ENCODE results near the gene KRTAP19-1.

DNA sequence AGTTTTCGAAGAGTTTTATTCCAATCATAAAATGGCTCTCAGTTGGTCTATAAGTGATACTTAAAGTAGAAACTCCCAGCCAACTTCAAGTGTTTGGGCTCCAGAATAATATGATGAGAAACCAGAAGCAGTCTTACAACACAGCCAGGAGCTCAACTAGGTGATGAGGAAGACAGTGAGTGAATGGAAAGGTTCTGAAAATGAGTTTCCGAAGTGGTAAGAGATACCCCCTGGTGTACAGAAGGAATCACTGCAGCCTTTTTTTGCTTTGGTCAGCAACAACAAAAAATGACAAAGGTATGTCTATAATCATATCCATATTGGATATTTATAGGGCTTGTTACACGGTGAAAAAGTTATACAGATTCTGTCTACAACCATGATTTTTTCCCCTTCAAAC is 16.5 kb downstream of the KRTAP19-1 start:
- TF ChIP-seq, protein P1, sequence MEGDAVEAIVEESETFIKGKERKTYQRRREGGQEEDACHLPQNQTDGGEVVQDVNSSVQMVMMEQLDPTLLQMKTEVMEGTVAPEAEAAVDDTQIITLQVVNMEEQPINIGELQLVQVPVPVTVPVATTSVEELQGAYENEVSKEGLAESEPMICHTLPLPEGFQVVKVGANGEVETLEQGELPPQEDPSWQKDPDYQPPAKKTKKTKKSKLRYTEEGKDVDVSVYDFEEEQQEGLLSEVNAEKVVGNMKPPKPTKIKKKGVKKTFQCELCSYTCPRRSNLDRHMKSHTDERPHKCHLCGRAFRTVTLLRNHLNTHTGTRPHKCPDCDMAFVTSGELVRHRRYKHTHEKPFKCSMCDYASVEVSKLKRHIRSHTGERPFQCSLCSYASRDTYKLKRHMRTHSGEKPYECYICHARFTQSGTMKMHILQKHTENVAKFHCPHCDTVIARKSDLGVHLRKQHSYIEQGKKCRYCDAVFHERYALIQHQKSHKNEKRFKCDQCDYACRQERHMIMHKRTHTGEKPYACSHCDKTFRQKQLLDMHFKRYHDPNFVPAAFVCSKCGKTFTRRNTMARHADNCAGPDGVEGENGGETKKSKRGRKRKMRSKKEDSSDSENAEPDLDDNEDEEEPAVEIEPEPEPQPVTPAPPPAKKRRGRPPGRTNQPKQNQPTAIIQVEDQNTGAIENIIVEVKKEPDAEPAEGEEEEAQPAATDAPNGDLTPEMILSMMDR (conservative IDR thresholded peaks at IDR 0.05) = peak; percentile 48
- TF ChIP-seq EZH2 (IDR thresholded peaks at IDR 0.05; ENCODE audit: low read depth) = no peak

Measured in PC-9 (cell line).